GM12801 (cell line): Measurements from ENCODE around the gene ITPKB.

Experiments
- TF ChIP-seq, protein P1 (sequence below): IDR thresholded peaks from one replicate; pipeline ENCODE4 v1.5.1; 2011; ENCODE audit warnings: control low read depth; ENCODE audit not compliant: insufficient read length; ENCODE audit errors: extremely low read depth

Gene ITPKB

DNA sequence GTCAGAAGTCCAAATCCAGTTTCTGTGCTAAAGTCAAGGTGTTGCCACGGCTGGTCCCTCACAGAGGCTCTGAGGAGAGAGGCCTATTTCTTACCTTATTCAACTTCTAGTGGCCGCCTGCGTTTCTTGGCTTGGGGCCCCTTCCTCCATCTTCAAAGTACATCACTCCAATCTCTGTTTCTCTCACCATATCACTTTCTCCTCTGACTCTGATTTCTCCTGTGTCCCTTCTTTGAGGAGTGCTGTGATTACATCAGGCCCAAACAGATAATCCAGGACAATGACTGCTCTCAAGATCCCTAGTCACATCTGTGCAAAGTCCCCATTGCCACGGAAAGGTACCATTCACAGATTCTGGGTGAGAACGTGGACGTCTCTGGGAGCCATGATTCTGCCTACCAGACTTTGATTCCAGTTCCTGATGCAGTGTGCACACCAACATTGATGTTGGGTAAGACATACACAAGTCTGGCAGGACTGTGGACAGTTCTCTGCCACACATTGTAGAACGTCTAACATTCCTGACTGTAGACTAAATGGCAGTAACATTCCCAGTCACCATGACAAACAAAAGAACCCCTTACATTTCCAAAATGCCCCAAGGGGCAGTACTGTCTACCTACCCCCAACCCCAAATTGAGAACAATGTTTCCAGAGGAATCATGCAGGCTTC lies 43.0 kb upstream of the ITPKB start:
- TF ChIP-seq, protein P1, sequence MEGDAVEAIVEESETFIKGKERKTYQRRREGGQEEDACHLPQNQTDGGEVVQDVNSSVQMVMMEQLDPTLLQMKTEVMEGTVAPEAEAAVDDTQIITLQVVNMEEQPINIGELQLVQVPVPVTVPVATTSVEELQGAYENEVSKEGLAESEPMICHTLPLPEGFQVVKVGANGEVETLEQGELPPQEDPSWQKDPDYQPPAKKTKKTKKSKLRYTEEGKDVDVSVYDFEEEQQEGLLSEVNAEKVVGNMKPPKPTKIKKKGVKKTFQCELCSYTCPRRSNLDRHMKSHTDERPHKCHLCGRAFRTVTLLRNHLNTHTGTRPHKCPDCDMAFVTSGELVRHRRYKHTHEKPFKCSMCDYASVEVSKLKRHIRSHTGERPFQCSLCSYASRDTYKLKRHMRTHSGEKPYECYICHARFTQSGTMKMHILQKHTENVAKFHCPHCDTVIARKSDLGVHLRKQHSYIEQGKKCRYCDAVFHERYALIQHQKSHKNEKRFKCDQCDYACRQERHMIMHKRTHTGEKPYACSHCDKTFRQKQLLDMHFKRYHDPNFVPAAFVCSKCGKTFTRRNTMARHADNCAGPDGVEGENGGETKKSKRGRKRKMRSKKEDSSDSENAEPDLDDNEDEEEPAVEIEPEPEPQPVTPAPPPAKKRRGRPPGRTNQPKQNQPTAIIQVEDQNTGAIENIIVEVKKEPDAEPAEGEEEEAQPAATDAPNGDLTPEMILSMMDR = no peak

DNA sequence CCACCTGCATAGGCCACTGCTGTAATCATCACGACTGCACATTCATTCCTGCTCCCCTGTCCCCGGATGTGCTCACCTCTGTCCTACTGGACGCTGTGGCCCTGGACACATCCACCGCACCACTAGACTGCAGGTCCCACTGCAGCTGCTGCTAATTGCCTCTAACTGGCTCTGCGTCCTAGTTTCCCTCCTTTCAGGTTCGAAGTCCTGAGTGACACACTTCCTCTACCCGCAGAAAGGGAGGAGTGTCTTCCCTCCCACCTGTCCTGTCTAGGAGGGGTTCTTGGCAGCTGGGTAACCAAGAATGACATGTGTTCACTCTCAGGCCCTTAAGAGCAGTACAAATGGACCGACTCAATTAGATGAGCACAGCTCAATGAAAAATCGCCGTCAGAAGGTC lies 40.5 kb upstream of the ITPKB start:
- TF ChIP-seq, protein P1 = no peak

DNA sequence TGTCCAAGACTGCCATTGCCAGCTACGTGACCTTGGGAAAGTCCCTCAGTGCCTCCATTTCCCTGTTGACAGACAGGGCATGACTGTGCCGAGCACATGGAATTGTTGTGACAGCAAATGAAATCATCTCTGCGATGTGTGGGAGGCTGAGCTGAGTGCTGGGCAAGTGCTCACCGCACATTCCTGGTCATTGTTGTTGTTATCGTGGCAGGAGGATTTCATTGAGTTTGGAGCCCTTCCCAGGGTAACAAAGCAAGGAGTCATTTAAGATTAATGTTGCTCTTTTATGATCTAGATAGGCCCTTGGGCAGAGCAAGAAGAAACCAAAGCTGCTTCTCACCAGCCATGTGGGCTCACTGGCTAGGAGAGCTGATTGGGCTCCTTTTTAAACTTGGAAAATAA lies 39.6 kb upstream of the ITPKB start:
- TF ChIP-seq, protein P1 = no peak

DNA sequence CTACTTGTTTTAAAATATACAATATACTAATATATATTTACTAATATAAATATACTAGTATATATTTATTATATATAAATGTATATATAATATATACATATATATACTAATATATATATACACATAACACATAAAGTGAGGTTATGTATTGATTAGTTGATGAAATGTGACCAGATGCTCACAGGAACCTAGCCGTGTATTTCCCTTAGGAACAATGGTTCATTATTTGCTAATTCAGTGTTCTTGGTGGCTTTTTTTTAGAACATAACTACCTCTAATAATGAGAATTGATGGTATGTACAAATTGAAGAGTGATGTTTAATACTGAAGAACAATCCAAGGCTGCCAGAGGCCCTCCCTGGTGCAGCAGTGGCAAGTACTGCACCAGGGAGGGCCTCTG lies 37.9 kb upstream of the ITPKB start:
- TF ChIP-seq, protein P1 = no peak

DNA sequence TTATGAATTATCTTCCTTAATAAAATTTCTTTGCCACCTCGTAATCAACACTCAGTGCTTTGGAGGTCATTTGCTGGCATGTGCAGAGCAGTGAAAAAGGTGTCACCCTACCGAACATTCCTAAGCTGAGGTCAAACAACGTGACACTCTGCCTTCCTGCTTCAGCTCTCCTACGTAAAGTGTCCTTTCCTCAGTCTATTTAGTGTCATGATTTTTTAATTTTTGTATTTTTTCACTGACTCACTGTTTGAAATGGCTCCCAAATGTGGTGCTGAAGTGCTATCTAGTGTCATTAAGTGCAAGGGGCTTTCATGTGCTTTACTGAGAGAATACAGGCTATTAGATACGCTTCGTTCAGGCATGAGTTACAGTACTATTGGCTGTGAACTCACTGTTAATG lies 37.0 kb upstream of the ITPKB start:
- TF ChIP-seq, protein P1 = no peak

DNA sequence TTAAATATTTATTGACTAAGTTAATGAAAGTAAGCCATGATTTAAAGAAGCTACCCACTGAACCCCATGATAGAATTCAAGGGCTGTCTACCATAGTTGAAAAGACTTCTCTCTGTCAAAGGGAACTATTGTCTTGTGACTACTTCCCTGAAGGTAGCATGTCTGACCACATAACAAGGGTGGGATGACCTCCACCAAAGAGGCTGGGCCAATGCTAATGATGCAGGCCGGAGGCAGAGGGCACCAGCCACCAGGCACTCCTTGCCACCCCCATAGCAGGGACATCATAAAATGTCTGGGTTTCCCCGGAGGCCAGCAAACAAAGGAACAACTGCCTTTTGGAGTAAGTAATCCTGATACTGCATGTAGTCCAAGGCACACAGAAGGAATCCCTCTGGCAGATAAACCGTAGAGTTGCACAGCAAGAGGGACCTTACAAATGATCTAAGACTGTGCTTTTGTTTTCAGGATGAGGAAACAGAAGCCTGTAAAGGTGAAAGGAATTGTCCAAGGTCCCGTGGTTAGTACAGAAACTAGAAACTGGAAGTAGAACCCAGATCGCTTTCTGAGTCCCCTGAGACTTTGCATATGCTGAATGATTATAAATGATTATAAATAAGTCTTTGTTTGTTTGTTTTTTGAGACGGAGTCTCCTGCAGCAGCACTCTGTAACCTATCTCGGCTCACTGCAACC lies 33.5 kb upstream of the ITPKB start:
- TF ChIP-seq, protein P1 = no peak

DNA sequence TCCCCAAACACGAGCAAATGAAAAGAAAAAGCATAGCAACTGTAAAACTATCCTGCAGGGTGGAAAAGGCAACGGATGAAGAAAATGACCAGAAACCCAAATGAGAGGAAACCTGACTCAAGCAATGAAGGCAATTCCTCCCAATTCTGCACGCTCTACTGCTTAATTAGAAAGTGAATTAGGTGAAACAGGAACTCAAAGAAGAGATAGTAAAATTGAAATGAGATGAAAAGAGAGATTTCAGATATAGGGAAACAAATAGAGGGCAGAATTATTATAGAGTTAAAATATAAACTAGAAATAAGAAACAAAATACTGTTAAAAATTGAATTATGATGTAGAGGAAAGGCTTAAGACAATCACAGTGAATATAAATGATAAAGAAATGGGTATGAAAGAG lies 27.5 kb upstream of the ITPKB start:
- TF ChIP-seq, protein P1 = no peak
